NCI-H1436 treated with DMSO at 0.1 percent for 48 hours (cell line): ENCODE measurements around the gene STK11.

Experiments used
- DNase-seq: peaks from one replicate; lab custom pipeline; 2025; lab: John Stamatoyannopoulos, UW

Gene STK11

GRCh38 chr19:1225440-1226226 lies 20.1 kb downstream of the STK11 start:
- DNase-seq: no peak

- no peak for DNase-seq
These were observed 20.6 kb downstream of the STK11 start for GRCh38 chr19:1226227-1226518.

GRCh38 chr19:1226522-1227303 lies 21.1 kb downstream of the STK11 start:
- no peak for DNase-seq

- DNase-seq: no peak
These were observed 21.9 kb downstream of the STK11 start for GRCh38 chr19:1227304-1228054.

GRCh38 chr19:1228161-1228957 lies 22.8 kb downstream of the STK11 start:
- no peak for DNase-seq

- no peak for DNase-seq
These were observed 23.7 kb downstream of the STK11 start for GRCh38 chr19:1229056-1229923.

- no peak for DNase-seq
These were observed 24.6 kb downstream of the STK11 start for GRCh38 chr19:1229924-1230782.

GRCh38 chr19:1230783-1231489 lies 25.4 kb downstream of the STK11 start:
- DNase-seq: no peak

- no peak for DNase-seq
These were observed 26.4 kb downstream of the STK11 start for GRCh38 chr19:1231729-1232637.

- DNase-seq: no peak
These were observed 27.1 kb downstream of the STK11 start for GRCh38 chr19:1232652-1233072.

- no peak for DNase-seq
These were observed 27.6 kb downstream of the STK11 start for GRCh38 chr19:1233115-1233667.

GRCh38 chr19:1234051-1234954 lies 28.7 kb downstream of the STK11 start:
- no peak for DNase-seq

GRCh38 chr19:1234955-1235380 lies 29.4 kb downstream of the STK11 start:
- DNase-seq: no peak

- DNase-seq: no peak
These were observed 30.3 kb downstream of the STK11 start for GRCh38 chr19:1235625-1236538.

GRCh38 chr19:1236576-1236975 lies 31.0 kb downstream of the STK11 start:
- DNase-seq: no peak
